Measurements from ENCODE around the gene KYAT1. TPM values are rescaled to one million over a fixed set of nuclear protein-coding genes. Genes with fewer than 3 reads are reported as not detected.

Gene KYAT1
- total RNA-seq, 2 donors from 2014 or later = 19.9 to 49.0 TPM

DNA sequence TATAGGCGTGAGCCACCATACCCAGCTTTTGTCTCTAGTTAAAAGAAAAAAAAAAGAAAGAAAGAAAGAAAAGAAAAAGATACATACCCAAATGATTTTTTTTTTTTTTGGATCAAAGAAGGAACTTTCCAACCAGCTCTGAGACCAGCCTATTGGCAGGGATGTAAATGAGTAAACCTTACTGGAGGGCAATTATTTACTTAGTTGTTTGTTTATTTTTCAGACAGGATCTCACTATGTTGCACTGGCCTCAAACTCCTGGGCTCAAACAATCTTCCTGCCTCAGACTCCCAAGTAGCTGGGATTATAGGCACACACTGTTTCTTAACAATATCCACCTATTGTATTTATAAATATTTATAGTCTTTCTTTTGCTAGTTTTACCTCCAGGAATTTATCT, 41.2 kb downstream of the KYAT1 start:
- Mint-ChIP-seq H3K9me3 (no peaks in the 10 kb centered on the region), H3K36me3 (peaks cover 0 to 13% of the 10 kb centered on the region in 2 donors), H3K27ac (no peak overlapping the region)
- no peak for DNase-seq (ENCODE audit: low spot score in 2 of 2)
- no peak for ATAC-seq

DNA sequence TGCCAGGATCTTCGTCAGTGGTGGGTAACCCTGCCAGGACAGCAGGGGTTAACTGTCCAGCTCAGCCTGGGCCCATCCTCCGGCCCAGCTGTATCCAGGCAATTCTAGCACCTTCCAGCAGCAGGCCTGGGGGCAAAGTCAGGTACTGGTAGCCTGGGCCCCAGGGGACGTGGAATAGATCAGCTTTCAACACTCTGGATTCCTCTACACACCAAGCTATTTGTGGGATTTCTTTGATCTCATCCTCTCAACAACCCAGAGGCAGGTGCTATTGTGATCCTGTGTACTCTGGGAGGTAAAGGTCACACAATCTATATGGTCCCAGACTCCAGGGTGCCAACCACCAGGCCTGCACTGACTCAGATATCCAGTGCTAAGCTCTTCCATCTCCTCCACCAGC, 43.4 kb downstream of the KYAT1 start:
- Mint-ChIP-seq H3K27ac (no peak overlapping the region), H3K36me3 (peaks cover 0 to 19% of the 10 kb centered on the region in 2 donors), H3K9me3 (no peaks in the 10 kb centered on the region)
- ATAC-seq = no peak
- DNase-seq (ENCODE audit: low spot score in 2 of 2) = no peak

DNA sequence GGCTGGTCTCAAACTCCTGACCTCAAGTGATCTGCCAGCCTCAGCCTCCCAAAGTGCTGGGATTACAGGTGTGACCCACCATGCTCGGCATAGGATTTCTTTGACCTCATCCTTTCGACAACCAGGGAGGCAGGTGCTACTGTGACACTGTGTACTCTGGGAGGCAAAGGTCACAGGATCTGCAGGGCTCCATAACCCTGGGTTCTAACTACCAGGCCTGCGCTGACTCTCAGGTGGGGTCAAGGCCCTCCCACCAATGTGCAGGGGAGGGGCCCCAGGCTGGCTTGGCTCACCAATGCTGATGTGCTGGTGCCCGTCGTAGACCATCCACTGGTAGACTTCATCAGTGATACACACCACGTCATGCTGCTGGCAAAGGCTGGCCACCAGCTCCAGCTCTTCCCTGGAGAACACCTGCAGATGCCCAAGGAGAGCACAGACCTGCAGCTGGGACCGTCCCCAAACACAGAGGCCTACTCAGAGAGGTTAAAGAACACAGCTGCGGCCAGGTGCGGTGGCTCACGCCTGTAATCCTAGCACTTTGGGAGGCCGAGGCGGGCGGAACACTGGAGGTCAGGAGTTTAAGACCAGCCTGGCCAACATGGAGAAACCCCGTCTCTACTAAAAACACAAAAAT, 45.1 kb downstream of the KYAT1 start:
- Mint-ChIP-seq H3K36me3 (peaks cover 0 to 19% of the 10 kb centered on the region in 2 donors), H3K27ac (no peak overlapping the region), H3K9me3 (no peaks in the 10 kb centered on the region)
- ATAC-seq (no peak), DNase-seq (ENCODE audit: low spot score in 2 of 2) (no peak)

DNA sequence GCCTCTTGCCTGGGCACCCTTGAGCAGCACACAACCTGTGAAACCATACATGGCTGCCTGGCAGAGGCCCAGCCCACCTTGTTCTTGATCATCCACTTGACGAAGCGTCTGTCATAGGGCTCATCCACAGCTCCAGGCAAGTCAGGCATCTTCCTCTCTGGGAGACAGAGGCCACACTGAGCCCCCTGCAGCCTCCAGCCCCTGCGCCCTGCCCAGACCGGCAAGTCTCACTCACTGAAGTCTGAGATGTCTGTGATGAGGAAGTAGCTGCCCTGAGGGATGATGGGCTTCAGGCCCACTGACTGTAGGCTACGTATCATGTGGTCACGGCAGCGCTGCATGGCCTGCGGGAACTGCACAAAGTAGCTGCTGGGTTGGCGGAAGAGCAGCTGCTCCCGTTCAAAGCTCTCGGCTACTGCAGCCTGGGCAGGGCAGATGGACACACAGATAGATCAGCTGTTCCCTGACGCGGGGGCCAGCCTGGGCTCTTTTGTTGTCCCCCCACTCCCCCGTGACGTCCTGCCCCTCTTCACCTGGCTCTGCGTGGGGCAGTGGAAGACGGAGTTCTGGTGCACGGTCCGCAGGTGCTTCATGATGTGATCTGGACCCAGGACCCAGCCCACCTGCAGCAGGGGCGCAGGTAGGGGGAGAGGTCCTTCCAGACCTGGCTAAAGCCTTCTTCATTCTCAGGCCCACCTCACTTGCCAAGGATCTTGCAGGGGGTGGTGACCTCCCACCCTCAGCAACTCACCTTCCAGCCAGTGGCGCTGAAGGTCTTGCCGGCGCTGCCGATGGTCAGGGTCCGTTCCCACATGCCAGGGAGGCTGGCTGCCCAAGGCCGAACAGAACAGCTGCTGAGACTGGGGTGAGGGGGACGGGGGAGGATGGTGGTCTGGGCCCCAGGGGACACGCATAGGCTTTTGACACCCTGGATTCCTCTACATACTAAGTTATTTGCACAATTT, 46.2 kb downstream of the KYAT1 start:
- ATAC-seq = no peak
- no peaks in the 10 kb centered on the region for H3K9me3 Mint-ChIP-seq
- no peak for DNase-seq (ENCODE audit: low spot score in 2 of 2)
- peaks cover 0 to 19% of the 10 kb centered on the region in 2 donors for H3K36me3 Mint-ChIP-seq
- H3K27ac Mint-ChIP-seq = peak overlapping the region in 1 of 2 donors; percentile 27

DNA sequence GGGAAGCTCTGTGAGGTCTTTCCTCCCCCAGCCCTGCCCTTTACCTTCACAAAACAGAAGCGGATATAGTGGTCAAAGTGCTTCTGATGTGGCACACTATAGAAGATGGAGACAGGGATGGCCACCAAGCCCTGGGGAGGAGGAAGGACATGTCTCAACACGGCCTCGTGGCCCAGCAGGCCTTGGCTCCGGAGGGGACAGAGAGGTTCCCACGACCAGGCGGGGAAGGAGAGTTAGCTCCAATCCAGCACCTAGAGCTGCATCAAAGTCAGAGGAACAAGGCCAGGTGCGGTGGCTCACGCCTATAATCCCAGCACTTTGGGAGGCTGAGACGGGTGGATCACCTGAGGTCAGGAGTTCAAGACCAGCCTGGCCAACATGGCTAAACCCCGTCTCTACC, 48.1 kb downstream of the KYAT1 start:
- Mint-ChIP-seq H3K36me3 (peaks cover 6 to 27% of the 10 kb centered on the region in 2 donors), H3K27ac (peak overlapping the region in 1 of 2 donors; percentile 68)
- ATAC-seq = no peak

DNA sequence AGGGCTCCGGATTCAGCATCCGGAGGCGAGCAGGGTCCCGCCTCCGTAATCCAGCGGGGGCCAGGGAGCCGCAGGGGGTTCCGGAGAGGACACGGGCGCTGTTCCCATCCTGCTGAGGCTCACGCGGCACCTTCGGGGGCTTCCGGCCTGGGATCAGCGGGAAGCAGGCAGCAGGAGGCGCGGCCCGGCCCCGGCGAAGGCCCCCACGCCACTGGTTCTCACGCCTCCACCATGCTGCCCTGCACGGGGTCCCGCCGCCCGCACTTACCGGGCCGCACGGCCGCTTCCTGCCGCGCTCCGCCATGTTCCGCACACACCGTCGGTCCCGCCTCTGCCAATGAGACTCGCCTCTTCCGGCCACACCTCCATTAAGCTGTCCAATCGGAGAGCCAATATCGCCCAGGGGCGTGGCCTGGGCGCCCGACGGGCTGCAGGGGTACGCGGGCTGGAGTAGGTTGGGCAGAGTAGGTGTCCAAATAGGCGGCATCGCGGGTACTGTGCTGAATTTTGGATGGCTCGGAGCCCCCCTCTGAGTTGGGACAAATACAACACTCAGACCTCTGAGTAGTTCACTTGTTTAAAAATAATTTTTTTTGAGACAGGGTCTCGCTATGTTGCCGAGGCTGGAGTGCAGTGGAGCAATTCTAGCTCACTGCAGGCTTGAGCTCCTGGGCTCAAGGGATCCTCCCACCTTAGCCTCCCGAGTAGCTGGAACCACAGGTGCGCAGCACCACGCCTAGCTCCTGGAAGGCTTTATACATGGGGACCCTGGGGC, 52.1 kb downstream of the KYAT1 start, which contains the start of gene SPOUT1:
Gene SPOUT1, minus strand, starts transcription at position 318 of the 775 bp plus-strand sequence. Its CDS starts 14 bp downstream, at position 304.
- H3K36me3 Mint-ChIP-seq = peaks cover 22 to 23% of the 10 kb centered on the region in 2 donors
- peak; percentile 98 to 99 for ATAC-seq

More for the DNA sequence above, 48.1 kb downstream of the KYAT1 start:
- no peak for DNase-seq (ENCODE audit: low spot score in 2 of 2)
- no peaks in the 10 kb centered on the region for H3K9me3 Mint-ChIP-seq

DNA sequence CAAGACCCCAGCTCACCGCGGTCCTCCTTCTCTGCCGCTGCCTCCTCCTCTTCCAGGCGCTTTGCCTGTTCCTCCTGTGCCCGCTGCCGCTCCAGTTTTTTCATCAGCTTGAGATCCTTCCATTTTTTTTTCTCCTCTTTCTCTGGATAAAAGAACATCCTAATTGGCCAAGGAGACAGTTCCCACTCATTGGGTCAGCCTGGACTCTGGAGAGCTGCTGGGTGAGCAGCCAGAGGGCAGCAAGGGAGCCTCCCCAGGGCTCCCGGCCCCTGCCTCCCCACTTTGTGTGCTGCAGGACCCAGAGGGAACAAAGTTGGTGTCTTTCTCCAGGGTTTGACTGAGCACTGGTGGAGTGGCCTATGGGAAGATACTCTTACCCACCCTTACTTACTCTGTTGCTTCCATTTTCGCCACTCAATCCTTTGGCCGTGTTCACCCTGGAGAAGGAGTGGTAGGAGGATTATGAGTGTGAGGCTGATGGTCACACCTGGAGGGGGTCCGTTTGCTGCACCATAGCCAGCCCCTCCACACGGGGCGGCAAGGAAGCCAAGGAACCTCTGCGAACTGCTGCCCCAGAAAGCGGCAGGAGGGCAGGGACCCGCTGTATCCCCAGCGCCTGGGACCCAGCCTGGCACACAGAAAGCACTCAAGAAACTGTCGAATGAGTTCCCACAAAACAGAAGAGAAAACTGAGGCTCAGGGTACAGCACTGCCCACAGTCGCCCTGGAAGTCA, 52.9 kb downstream of the KYAT1 start:
- ATAC-seq (peak in 1 of 2 donors; percentile 0), DNase-seq (ENCODE audit: low spot score in 2 of 2) (no peak)
- H3K9me3 Mint-ChIP-seq = no peaks in the 10 kb centered on the region
- peak overlapping the region; percentile 88 to 97 for H3K27ac Mint-ChIP-seq
- H3K36me3 Mint-ChIP-seq = peaks cover 21 to 22% of the 10 kb centered on the region in 2 donors

More for the DNA sequence above, 52.1 kb downstream of the KYAT1 start, which contains the start of gene SPOUT1:
- Mint-ChIP-seq H3K27ac (peak within 1 kb of the TSS; percentile 88 to 97), H3K9me3 (no peaks in the 10 kb centered on the region)
- peak; percentile 94 for DNase-seq (ENCODE audit: low spot score in 2 of 2)

DNA sequence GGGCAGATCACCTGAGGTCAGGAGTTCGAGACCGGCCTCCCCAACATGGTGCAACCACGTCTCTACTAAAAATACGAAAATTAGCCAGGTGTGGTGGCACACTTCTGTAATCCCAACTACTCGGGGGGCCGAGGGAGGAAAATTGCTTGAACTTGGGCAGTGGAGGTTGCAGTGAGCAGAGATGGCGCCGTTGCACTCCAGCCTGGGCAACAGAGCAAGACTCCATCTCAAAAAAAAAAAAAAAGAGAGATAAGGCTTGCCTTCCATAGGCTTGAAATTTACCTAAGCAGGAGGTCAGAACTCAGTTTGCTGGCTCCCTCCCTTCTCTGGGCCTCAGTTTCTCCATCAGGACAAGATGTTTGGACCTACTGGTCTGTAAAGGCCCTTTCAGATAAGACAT, 53.5 kb downstream of the KYAT1 start:
- DNase-seq (ENCODE audit: low spot score in 2 of 2) = no peak
- no peak for ATAC-seq
- Mint-ChIP-seq H3K9me3 (no peaks in the 10 kb centered on the region), H3K36me3 (peaks cover 18 to 22% of the 10 kb centered on the region in 2 donors), H3K27ac (peak overlapping the region; percentile 88 to 97)

DNA sequence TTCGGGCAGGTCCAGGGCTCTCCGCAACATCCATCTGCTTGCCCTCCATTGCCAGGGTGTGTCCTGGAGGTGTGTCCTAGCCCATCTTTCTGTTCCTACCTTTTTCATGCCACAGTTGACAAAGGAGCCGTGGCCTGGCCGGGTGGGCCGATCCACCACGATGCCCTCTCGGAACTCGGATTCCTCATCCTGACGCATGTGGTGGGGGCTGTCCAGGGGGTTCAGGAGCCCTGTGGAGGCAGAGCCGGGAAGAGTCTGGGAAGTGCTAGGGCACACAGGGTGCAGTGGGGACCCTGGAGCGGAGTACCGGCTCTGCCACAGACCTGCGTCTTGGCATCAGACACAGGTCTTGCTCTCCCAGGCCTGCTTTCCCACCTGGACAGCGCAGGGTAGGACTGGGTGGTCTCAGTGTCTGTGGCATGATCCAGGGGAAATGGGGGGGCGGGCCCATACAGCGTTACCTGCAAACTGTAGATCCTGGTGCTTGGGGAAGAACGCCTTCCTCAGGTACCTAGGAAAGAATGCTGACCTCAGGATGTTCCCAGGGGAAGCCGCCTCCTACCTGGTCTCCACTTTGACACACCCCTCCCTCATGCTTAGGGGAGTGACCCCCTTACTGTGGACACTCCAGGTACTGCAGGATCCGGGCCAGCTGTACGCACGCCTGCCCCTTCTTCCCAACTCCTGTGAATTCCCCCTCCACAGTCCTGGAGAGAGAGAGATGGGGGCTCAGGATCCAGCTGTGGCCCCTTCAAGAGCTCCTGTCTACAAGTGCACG, 55.6 kb downstream of the KYAT1 start:
- ATAC-seq = no peak
- DNase-seq (ENCODE audit: low spot score in 2 of 2) = no peak
- peaks cover 18 to 22% of the 10 kb centered on the region in 2 donors for H3K36me3 Mint-ChIP-seq
- peak overlapping the region in 1 of 2 donors; percentile 28 for H3K27ac Mint-ChIP-seq
- H3K9me3 Mint-ChIP-seq = no peaks in the 10 kb centered on the region

DNA sequence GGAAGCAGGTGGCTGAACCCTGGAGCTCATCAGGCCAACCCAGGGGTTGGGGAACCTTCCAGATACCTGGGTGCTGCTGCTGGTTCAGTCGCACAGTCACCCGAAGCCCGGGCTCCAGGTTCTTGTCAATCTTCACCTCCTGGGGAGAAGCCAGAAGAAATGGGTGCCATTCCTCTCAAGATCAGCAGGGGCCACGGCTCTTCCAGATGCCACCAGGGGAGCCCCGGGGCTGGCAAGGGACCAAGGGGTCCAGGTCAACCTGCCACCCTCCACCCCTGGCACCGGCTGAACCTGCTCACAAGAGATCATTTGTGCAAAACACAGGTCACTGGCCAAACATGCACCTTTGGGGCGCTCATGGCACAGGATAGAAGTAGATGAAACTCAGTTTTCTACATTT, 56.8 kb downstream of the KYAT1 start:
- Mint-ChIP-seq H3K9me3 (no peaks in the 10 kb centered on the region), H3K27ac (peak overlapping the region in 1 of 2 donors; percentile 28), H3K36me3 (peaks cover 18 to 22% of the 10 kb centered on the region in 2 donors)
- DNase-seq (ENCODE audit: low spot score in 2 of 2) (no peak), ATAC-seq (no peak)

DNA sequence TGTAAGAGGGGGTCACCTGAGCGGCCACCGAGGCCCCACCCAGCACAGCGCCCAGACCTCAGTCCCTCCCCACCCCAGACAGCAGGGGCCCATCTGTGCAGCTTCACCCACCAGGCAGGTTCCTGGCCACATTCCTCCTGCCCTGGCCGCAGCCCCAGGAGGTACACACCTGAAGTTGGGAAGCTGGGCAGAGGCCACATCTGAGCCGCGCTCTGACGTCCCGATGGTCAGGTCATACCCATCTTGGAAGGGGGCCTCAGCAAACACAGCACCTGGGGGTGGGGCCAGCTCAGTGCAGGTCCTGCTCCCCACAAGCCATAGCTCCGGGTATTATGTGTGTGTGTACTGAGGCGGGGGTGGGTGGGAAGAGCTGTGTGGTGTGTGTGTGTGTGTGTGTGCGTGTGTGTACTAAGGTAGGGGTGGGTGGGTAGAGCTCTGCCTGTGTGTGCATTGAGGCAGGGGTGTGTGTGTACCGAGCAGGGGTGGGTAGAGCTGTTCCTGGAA, 57.8 kb downstream of the KYAT1 start:
- ATAC-seq = no peak
- DNase-seq (ENCODE audit: low spot score in 2 of 2) = no peak
- Mint-ChIP-seq H3K36me3 (peaks cover 13 to 19% of the 10 kb centered on the region in 2 donors), H3K27ac (peak overlapping the region in 1 of 2 donors; percentile 36), H3K9me3 (no peaks in the 10 kb centered on the region)

DNA sequence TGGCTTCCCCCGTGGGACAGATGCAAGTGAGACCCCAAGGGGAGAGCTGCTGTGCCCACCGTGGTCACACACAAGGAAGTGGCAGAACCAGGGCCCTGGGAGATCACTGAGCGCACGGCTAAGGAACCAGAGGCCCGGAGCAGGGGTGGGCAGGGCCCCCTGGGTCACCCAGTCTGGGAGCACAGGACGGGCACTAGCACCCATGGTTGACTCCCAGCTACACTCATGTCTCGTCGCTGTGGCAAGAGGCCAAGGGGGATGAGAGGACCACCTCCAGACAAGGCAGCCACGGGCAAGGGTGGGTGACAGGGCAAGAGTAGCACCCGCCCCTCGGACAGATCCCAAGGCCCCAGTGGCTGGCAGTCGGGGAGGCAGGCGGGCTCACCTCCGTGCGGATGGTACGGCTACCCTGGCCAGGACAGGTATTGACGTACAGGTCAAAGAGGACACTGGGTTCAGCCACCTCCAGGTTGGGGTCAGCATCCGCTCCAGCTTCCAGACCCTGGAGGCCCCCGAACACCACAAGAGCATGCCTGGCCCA, 58.3 kb downstream of the KYAT1 start:
- peaks cover 8 to 13% of the 10 kb centered on the region in 2 donors for H3K36me3 Mint-ChIP-seq
- H3K27ac Mint-ChIP-seq = no peak overlapping the region
- ATAC-seq (no peak), DNase-seq (ENCODE audit: low spot score in 2 of 2) (no peak)
- H3K9me3 Mint-ChIP-seq = no peaks in the 10 kb centered on the region

DNA sequence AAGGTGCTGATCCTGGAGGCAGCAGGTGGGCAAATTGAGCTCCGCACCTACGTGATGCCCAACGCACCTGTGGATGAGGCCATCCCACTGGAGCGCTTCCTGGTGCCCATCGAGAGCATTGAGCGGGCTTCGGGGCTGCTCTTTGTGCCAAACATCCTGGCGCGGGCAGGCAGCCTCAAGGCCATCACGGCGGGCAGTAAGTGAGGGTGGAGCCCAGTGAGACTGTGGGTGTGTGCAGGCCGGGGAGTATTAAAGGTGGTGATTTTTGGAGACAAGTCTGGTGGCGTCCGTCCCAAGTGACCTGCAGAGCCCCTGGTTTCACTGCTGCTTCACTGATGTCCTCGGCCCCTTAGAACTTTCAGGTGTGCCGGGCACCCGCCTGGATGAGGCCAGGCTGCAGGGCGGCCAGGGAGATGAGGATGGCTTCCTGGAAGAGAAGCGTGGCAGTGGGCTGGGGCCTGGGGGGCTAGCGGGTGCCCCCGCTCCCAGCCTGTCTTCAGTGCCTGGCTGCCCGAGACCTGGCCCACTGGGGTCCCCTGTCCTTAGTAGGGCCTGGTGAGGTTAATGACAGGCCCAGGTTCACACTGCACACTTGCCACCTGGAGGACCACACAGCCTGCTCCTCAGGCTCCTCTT, 59.2 kb downstream of the KYAT1 start:
- peaks cover 6 to 7% of the 10 kb centered on the region in 2 donors for H3K36me3 Mint-ChIP-seq
- no peak overlapping the region for H3K27ac Mint-ChIP-seq
- ATAC-seq = no peak
- no peaks in the 10 kb centered on the region for H3K9me3 Mint-ChIP-seq
- DNase-seq (ENCODE audit: low spot score in 2 of 2) = no peak

DNA sequence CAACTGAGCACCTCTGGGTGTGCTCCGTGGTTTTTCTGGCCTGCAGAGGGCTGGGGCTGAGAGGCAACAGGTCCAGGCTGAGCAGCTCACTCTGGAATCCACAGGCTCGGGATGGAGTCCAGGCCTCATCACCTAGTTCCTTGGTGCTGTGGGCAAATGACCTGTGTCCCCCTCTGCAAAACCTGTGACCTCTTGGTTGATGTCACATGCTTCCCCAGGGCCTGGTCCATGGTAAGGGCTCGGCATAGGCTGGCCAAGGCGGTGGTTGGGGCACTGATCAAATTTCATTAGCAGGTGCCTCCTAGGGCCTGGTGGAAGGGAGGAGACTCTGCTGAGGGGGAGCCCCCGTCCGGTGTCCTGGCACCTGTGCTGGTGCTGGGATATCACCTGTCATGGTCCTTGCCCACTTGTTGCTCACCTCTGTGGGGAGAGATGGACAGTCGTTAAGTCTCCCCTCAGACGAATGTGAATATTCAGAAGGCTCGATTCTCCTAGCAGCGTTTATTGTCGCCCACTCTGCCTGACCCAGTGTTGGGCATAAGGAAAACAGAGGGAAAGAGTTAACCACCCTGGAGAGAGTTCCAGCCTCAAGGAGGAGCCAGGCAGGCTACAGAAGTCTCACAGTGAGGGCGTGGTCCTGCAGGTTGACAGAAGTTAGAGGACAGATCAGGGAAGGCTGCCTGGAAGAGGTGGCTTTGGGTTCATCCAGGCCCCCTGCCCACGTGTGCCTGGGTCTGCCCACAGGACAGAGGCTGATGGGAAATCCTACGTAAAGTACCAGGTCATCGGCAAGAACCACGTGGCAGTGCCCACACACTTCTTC, 60.0 kb downstream of the KYAT1 start:
- Mint-ChIP-seq H3K9me3 (no peaks in the 10 kb centered on the region), H3K36me3 (no peaks in the 10 kb centered on the region), H3K27ac (peak overlapping the region; percentile 58 to 77)
- DNase-seq (ENCODE audit: low spot score in 2 of 2) = no peak
- no peak for ATAC-seq

Measured in activated naive CD4-positive, alpha-beta T cell treated with anti-CD3 and anti-CD28 coated beads, Interleukin-2, amount 50 U/mL, for 72 hours (primary cell).